ENCODE measurements around the gene BICD1. TPM values are rescaled to one million over a fixed set of nuclear protein-coding genes. Genes with fewer than 3 reads are reported as not detected.

Gene BICD1
- polyA plus RNA-seq, 6 donors from 2014 or later = 2.9 to 20.6 (median 13.1) TPM

DNA sequence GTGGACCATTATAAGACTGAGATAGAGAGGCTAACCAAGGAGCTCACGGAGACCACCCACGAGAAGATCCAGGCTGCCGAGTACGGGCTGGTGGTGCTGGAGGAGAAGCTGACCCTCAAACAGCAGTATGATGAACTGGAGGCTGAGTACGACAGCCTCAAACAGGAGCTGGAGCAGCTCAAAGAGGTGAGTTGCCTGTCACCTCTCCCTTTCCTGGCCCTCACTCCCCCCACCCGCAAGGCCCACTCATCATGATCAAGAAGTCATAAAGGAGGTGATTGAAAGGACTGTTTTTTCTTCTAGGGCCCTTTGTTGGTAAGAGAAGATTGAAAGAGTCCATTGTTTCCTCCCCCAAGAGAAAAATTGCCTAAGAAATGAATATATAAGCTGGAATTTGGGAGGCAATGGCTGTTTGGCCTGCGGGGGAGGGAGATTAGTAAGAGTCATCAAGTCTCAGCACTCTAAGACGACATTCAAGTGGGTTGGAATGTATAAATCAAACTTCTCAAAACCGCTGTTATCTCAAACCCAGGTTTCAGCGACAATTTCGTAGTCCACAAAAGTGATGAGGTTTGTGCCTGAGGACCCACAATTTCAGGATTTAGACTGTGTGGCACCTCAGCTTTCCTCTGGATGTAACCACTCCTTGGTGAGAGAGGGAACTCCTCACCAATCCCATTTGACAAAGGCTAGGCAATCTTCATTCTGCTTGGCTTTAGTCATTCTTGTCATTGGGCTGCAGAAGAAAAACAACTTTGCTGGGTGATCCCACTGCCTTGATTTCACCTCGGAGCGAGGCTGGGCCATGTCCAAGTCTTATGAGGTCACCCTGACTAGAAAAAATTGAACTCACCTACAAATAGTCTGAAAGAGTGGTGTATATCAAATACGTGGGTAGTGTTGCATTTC lies 966 bp downstream of the BICD1 start:
- Mint-ChIP-seq H3K27me3 (no peaks in the 10 kb centered on the region), H3K27ac (peak overlapping the region; percentile 89 to 97 (median 96)), H3K4me1 (peaks cover 23 to 36% (median 34%) of the 10 kb centered on the region in 3 donors), H3K36me3 (peaks cover 0 to 7% of the 10 kb centered on the region in 2 donors), H3K9me3 (no peaks in the 10 kb centered on the region), H3K4me3 (peak overlapping the region; percentile 90 to 100 (median 98))
- DNase-seq = peak; percentile 9
- ATAC-seq (ENCODE audit: low read depth in 2 of 2) = peak; percentile 12 to 16

DNA sequence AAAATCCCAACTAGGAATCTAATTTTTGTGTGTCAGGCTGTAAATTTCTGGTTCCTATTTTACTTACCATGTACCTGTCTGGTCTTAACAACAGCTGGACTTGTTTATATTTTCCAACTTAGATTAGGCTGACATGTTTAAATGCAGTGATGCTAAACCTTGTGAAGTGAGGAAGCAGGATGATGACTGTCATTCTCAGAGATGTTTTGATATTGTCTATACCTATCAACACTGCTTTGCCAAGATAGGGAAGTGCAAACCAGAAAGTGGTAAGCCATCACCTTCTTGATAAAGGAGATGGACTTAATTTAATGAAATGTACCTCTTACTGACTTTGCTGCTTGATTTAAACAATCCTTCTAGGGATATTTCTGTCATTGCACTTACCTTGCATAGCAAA lies 2.1 kb downstream of the BICD1 start:
- Mint-ChIP-seq H3K9me3 (no peaks in the 10 kb centered on the region), H3K27ac (peak overlapping the region in 3 of 6 donors; percentile 69 to 90 (median 80))

DNA sequence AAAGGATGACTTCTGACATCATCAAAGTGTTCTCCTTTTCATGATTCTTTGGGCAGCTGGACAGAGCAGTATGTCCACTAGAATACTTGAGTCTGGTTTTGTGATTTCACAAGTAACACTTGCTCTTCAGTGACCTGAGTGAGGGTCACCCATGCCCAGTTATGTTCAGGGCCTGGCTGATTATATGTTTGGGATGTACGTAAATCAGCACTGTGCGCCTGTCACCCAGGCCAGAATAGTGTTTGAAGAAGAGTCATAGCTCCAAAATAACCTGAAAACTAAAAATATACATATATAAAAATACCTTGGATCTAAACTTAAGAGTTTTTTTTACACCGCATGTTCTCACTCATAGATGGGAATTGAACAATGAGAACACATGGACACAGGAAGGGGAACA lies 3.8 kb downstream of the BICD1 start:
- DNase-seq (no peak), ATAC-seq (ENCODE audit: low read depth in 2 of 2) (no peak)
- peak overlapping the region in 1 of 8 donors; percentile 41 for H3K4me3 Mint-ChIP-seq
- H3K4me1 Mint-ChIP-seq = peaks cover 30 to 47% (median 46%) of the 10 kb centered on the region in 3 donors
- H3K27me3 Mint-ChIP-seq = no peaks in the 10 kb centered on the region
- no peak overlapping the region for H3K27ac Mint-ChIP-seq
- peaks cover 0 to 7% of the 10 kb centered on the region in 2 donors for H3K36me3 Mint-ChIP-seq
- no peaks in the 10 kb centered on the region for H3K9me3 Mint-ChIP-seq

More for the DNA sequence above, 2.1 kb downstream of the BICD1 start:
- Mint-ChIP-seq H3K4me3 (peak overlapping the region; percentile 17 to 97 (median 84)), H3K4me1 (peaks cover 27 to 41% (median 34%) of the 10 kb centered on the region in 3 donors), H3K36me3 (peaks cover 0 to 7% of the 10 kb centered on the region in 2 donors), H3K27me3 (no peaks in the 10 kb centered on the region)
- ATAC-seq (ENCODE audit: low read depth in 2 of 2) (peak; percentile 32 to 39), DNase-seq (peak; percentile 14)

- DNase-seq (no peak), ATAC-seq (ENCODE audit: low read depth in 2 of 2) (no peak)
- Mint-ChIP-seq H3K27ac (no peak overlapping the region), H3K4me3 (no peak overlapping the region), H3K4me1 (peaks cover 34 to 49% (median 49%) of the 10 kb centered on the region in 3 donors), H3K9me3 (no peaks in the 10 kb centered on the region), H3K27me3 (no peaks in the 10 kb centered on the region), H3K36me3 (peaks cover 0 to 7% of the 10 kb centered on the region in 2 donors)
These were observed 4.3 kb downstream of the BICD1 start for GRCh38 chr12:32110942-32111341.

DNA sequence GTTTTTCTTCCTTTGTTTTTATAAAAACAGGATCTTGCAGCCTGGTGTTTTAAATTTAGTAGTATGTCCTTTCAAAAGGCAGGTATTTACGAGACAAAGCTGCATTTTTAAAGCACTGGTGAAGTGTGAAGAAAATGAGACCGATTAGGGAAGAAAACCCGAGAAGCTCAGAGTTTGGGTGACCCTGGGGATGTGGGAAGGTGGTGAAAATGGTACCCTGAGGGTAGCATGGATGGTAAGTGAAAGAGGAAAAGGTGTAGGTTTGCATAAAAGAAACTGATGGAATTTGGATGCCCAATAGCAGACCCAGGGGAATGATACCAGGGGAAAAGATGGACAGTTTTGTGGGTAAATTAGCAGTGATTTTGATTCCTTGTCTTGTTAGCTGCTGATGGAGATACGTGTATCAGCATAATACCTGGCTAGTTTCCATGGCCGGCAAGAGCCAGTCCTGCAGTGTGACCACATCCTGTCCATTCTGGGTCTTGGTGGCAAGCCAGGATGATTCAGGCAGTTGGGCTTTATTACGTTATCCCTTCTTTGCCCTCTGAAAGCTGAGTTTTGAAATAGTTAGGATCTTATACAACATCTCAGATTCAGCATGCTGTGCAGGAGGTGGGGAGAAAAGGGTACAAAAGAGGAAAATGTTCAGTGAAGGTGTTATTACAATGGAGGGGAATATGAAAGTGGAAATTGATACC lies 8.9 kb downstream of the BICD1 start:
- DNase-seq (no peak), ATAC-seq (ENCODE audit: low read depth in 2 of 2) (no peak)
- Mint-ChIP-seq H3K4me1 (peaks cover 29 to 36% (median 31%) of the 10 kb centered on the region in 3 donors), H3K9me3 (no peaks in the 10 kb centered on the region), H3K36me3 (peaks cover 0 to 14% of the 10 kb centered on the region in 2 donors), H3K27me3 (no peaks in the 10 kb centered on the region), H3K4me3 (no peak overlapping the region), H3K27ac (peak overlapping the region in 1 of 6 donors; percentile 39)

DNA sequence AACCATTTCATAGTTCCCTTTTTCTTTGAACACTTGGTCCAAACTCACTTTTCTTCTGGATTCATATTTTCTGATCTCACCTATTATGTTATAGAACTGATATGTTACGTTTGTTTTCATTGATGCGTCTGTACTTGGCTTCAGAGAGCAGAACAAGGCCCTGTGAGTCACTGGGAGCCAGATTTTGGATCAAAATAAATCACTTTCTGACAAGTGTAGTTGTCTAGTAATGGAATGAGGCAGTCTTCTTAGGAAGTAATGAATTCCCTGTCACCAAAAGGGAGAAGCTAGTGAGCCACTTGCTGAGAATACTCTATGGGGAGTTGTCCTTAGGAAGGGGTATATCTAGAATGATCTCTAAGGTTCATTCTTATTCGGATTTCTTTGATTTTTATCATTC lies 10.2 kb downstream of the BICD1 start:
- H3K4me1 Mint-ChIP-seq = peaks cover 30 to 37% (median 33%) of the 10 kb centered on the region in 3 donors
- no peaks in the 10 kb centered on the region for H3K27me3 Mint-ChIP-seq
- no peak for ATAC-seq (ENCODE audit: low read depth in 2 of 2)
- H3K9me3 Mint-ChIP-seq = no peaks in the 10 kb centered on the region
- peaks cover 0 to 14% of the 10 kb centered on the region in 2 donors for H3K36me3 Mint-ChIP-seq
- DNase-seq = no peak
- H3K27ac Mint-ChIP-seq = no peak overlapping the region
- no peak overlapping the region for H3K4me3 Mint-ChIP-seq

DNA sequence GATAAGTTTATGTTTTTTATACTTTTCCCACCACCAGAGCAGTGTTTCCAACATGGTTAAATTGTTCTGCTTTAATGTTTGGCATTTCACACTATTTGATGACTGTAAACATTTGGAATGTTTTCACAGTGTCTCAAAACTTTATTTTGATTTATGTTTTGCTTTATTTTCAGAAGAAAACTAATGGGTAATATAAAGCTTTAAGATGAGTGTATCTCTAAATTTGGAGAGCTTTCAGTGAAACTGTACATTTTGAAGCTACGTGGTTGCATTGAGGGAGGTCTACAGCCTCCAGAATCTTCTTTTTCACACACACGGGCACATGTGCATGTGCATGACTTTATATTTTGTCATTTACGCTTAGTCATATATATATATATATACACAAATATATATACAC lies 10.7 kb downstream of the BICD1 start:
- Mint-ChIP-seq H3K27ac (no peak overlapping the region), H3K36me3 (peaks cover 0 to 10% of the 10 kb centered on the region in 2 donors), H3K4me3 (no peak overlapping the region), H3K27me3 (no peaks in the 10 kb centered on the region), H3K4me1 (peaks cover 30 to 37% (median 33%) of the 10 kb centered on the region in 3 donors), H3K9me3 (no peaks in the 10 kb centered on the region)
- DNase-seq (no peak), ATAC-seq (ENCODE audit: low read depth in 2 of 2) (no peak)

DNA sequence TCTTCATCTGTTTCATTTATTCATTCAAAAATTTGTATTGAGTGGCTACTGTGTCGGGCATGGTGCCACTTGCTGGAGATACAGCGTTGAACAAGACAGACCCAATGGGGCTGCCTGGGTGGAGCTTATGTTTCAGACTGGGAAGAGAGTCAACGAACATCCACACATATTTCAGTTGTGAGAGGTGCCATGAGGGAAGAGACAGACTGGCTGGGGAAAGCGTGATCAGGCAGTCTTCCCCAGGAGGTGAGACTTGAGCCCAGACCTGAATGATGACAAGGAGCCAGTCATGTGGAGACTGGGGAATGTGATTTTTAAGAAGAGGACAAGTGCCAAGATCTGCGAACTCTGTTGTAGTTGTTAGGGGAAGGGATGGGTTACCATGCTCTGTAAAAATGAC lies 12.2 kb downstream of the BICD1 start:
- DNase-seq (no peak), ATAC-seq (ENCODE audit: low read depth in 2 of 2) (no peak)
- no peak overlapping the region for H3K4me3 Mint-ChIP-seq
- no peaks in the 10 kb centered on the region for H3K27me3 Mint-ChIP-seq
- H3K36me3 Mint-ChIP-seq = peaks cover 0 to 7% of the 10 kb centered on the region in 2 donors
- H3K9me3 Mint-ChIP-seq = no peaks in the 10 kb centered on the region
- H3K27ac Mint-ChIP-seq = peak overlapping the region in 1 of 6 donors; percentile 24
- H3K4me1 Mint-ChIP-seq = peaks cover 29 to 35% (median 32%) of the 10 kb centered on the region in 3 donors

DNA sequence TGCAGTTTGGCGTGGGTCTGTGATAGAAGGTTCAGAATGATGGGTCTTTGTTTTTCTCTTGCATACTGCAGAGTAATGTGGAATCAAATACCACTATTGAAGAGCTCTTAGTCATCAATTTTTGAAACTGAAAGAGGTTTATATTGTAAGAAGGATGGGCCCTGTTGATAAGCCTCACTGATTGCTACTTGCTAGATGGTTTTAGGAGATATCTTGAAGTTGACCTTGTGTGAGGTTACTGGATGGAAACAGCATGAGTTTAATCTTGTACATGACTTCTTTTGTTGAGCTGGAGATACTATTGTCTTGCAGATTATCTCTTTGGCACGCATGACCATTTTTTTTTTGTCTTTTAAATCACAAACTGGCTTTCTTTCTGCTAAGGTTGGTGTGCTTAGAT lies 13.8 kb downstream of the BICD1 start:
- no peak overlapping the region for H3K27ac Mint-ChIP-seq
- H3K9me3 Mint-ChIP-seq = no peaks in the 10 kb centered on the region

GRCh38 chr12:32124637-32125036 lies 18.0 kb downstream of the BICD1 start:
- H3K36me3 Mint-ChIP-seq = no peaks in the 10 kb centered on the region
- no peaks in the 10 kb centered on the region for H3K9me3 Mint-ChIP-seq
- ATAC-seq (ENCODE audit: low read depth in 2 of 2) (no peak), DNase-seq (no peak)
- H3K4me3 Mint-ChIP-seq = no peak overlapping the region
- no peaks in the 10 kb centered on the region for H3K27me3 Mint-ChIP-seq
- H3K27ac Mint-ChIP-seq = peak overlapping the region in 2 of 6 donors; percentile 7 to 83
- peaks cover 11 to 25% (median 18%) of the 10 kb centered on the region in 3 donors for H3K4me1 Mint-ChIP-seq

More for the DNA sequence above, 13.8 kb downstream of the BICD1 start:
- no peaks in the 10 kb centered on the region for H3K27me3 Mint-ChIP-seq
- peaks cover 0 to 7% of the 10 kb centered on the region in 2 donors for H3K36me3 Mint-ChIP-seq
- H3K4me3 Mint-ChIP-seq = no peak overlapping the region
- DNase-seq (no peak), ATAC-seq (ENCODE audit: low read depth in 2 of 2) (no peak)
- peaks cover 22 to 39% (median 31%) of the 10 kb centered on the region in 3 donors for H3K4me1 Mint-ChIP-seq

- ATAC-seq (ENCODE audit: low read depth in 2 of 2) (no peak), DNase-seq (no peak)
- peak overlapping the region in 2 of 6 donors; percentile 7 to 65 for H3K27ac Mint-ChIP-seq
- no peaks in the 10 kb centered on the region for H3K9me3 Mint-ChIP-seq
- no peaks in the 10 kb centered on the region for H3K36me3 Mint-ChIP-seq
- H3K4me1 Mint-ChIP-seq = peaks cover 6 to 21% (median 14%) of the 10 kb centered on the region in 3 donors
- H3K4me3 Mint-ChIP-seq = no peak overlapping the region
- H3K27me3 Mint-ChIP-seq = no peaks in the 10 kb centered on the region
These were observed 18.9 kb downstream of the BICD1 start for GRCh38 chr12:32125455-32126084.

DNA sequence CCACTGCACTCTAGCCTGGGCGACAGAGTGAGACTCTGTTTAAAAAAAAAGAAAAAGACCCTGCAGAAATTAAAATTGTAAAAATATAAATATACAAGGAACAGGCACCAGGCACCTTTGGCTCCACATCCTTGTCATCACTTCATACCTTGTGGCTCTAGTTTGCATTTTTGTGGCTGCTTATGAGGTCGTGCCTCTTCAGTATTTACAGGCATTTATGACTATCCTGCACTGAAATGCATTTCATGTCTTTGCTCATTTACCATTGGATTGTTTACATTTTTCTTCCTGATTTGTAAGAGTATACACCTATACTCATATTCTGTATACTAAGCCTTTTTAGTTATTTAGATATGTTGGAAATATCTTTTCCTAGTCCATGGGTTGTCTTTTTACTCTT lies 20.1 kb downstream of the BICD1 start:
- no peak overlapping the region for H3K27ac Mint-ChIP-seq
- ATAC-seq (ENCODE audit: low read depth in 2 of 2) (no peak), DNase-seq (no peak)
- no peaks in the 10 kb centered on the region for H3K27me3 Mint-ChIP-seq
- H3K36me3 Mint-ChIP-seq = no peaks in the 10 kb centered on the region
- H3K9me3 Mint-ChIP-seq = no peaks in the 10 kb centered on the region
- peaks cover 8 to 21% (median 16%) of the 10 kb centered on the region in 3 donors for H3K4me1 Mint-ChIP-seq
- H3K4me3 Mint-ChIP-seq = no peak overlapping the region

- Mint-ChIP-seq H3K9me3 (no peaks in the 10 kb centered on the region), H3K36me3 (no peaks in the 10 kb centered on the region), H3K27me3 (no peaks in the 10 kb centered on the region), H3K4me3 (no peak overlapping the region), H3K4me1 (peaks cover 27 to 38% (median 35%) of the 10 kb centered on the region in 3 donors), H3K27ac (peak overlapping the region in 3 of 6 donors; percentile 33 to 84 (median 53))
- ATAC-seq (ENCODE audit: low read depth in 2 of 2) (no peak), DNase-seq (no peak)
These were observed 25.0 kb downstream of the BICD1 start for GRCh38 chr12:32131666-32132065.
